PC-9 (cell line): Measurements from ENCODE around the gene TENM4. TPM values are rescaled to one million over a fixed set of nuclear protein-coding genes. Genes with fewer than 3 reads are reported as not detected.

Experiments
- BruUV-seq: library from RNA; stranded (reverse); fragments of 400-500 nt; replicated peaks from 2 replicates; lab custom pipeline; 2021; lab: Mats Ljungman, UMichigan
- CTCF ChIA-PET: fragments of 300-600 bp; sonication (Branson Sonifier 250); formaldehyde crosslinking; loops from one replicate; lab custom pipeline; 2022; ENCODE audit warnings: antibody characterized with exemption; lab: Charles Lee
- POLR2A ChIA-PET: fragments of 300-600 bp; sonication (Branson Sonifier 250); formaldehyde crosslinking; loops from one replicate; lab custom pipeline; 2022; ENCODE audit warnings: antibody characterized with exemption; ENCODE audit not compliant: unreplicated experiment; lab: Charles Lee
- DNase-seq, 2 experiments: peaks; one replicate each; pipeline versions ENCODE4 v3.0.0 to v3.0.0-alpha.2; 2015 to 2022; ENCODE audit warnings: mixed read lengths in 1 of 2
- H2AFZ ChIP-seq: fragments of 200-600 bp; sonication (generic); 2 replicates; pipeline ENCODE4 v1.8.1; 2017; ENCODE audit warnings: antibody characterized with exemption
- H3F3A ChIP-seq: fragments of 200-600 bp; sonication (generic); 2 replicates; pipeline ENCODE4 v1.8.1; 2017; ENCODE audit warnings: antibody characterized with exemption, mild to moderate bottlenecking, low read depth; ENCODE audit not compliant: insufficient read depth
- H3K27ac ChIP-seq: fragments of 200-600 bp; sonication (generic); 2 replicates; pipeline ENCODE4 v1.6.1; 2016; ENCODE audit warnings: mixed run types
- H3K27me3 ChIP-seq: fragments of 200-600 bp; sonication (generic); 2 replicates; pipeline ENCODE4 v1.6.1; 2016; ENCODE audit warnings: low read depth, mixed run types; ENCODE audit not compliant: insufficient read depth
- H3K36me3 ChIP-seq: fragments of 200-600 bp; sonication (generic); 2 replicates; pipeline ENCODE4 v1.6.1; 2016; ENCODE audit warnings: low read depth, mixed run types
- H3K4me1 ChIP-seq: fragments of 200-600 bp; sonication (generic); replicated peaks from 2 replicates; pipeline ENCODE4 v1.6.1; 2016; ENCODE audit warnings: mixed run types; ENCODE audit not compliant: insufficient read depth
- H3K4me2 ChIP-seq: fragments of 200-600 bp; sonication (generic); 2 replicates; pipeline ENCODE4 v1.6.1; 2017; ENCODE audit warnings: mixed run types
- H3K4me3 ChIP-seq: fragments of 200-600 bp; sonication (generic); 2 replicates; pipeline ENCODE4 v1.6.1; 2016; ENCODE audit warnings: mixed run types
- H3K79me2 ChIP-seq: fragments of 200-600 bp; sonication (generic); 2 replicates; pipeline ENCODE4 v1.6.1; 2017; ENCODE audit warnings: low read depth, mixed run types
- H3K9me2 ChIP-seq: fragments of 200-600 bp; sonication (generic); 2 replicates; pipeline ENCODE4 v1.8.1; 2017; ENCODE audit warnings: mild to moderate bottlenecking; ENCODE audit not compliant: insufficient read depth
- H3K9me3 ChIP-seq: fragments of 200-600 bp; sonication (generic); 2 replicates; pipeline ENCODE4 v1.8.1; 2016; ENCODE audit warnings: low read depth; ENCODE audit not compliant: insufficient read depth
- H4K20me1 ChIP-seq: fragments of 200-600 bp; sonication (generic); 2 replicates; pipeline ENCODE4 v1.8.1; 2017; ENCODE audit not compliant: insufficient read depth
- CTCF ChIP-seq: fragments of 200-600 bp; sonication (generic); conservative IDR thresholded peaks from 2 replicates; pipeline ENCODE4 v1.6.1; 2017; ENCODE audit warnings: mixed run types, antibody characterized with exemption, mild to moderate bottlenecking, moderate library complexity
- EZH2 ChIP-seq: fragments of 200-600 bp; sonication (generic); IDR thresholded peaks from 2 replicates; pipeline ENCODE4 v1.8.0; 2017; ENCODE audit warnings: antibody characterized with exemption, low read depth
- intact Hi-C: fragments of 100-400 bp; cut with micrococcal nuclease; formaldehyde crosslinking; loops from one replicate; pipeline ENCODE4 v1.10.0; 2022; ENCODE audit not compliant: unreplicated experiment
- total RNA-seq: library from RNA; stranded (reverse); gene quantifications from 2 replicates; pipeline ENCODE4 v1.2.3, GENCODE V29; 2021

TENM4 gene
- total RNA-seq, 1 experiment from 2014 or later = not detected

- H3F3A ChIP-seq = no peaks in the 10 kb centered on the region
- H4K20me1 ChIP-seq = no peaks in the 10 kb centered on the region
- H3K4me2 ChIP-seq = no peak overlapping the region
- H3K4me3 ChIP-seq = no peak overlapping the region
- TF ChIP-seq CTCF = no peak
- no peak overlapping the region for H2AFZ ChIP-seq
- H3K9me3 ChIP-seq = no peaks in the 10 kb centered on the region
- CTCF ChIA-PET = no interaction called here
- no peaks in the 10 kb centered on the region for H3K79me2 ChIP-seq
- intact Hi-C loops = no loop called here
- H3K36me3 ChIP-seq = no peaks in the 10 kb centered on the region
- no peaks in the 10 kb centered on the region for H3K9me2 ChIP-seq
- no peak for DNase-seq
- H3K27me3 ChIP-seq = peaks cover 39% of the 10 kb centered on the region
- POLR2A ChIA-PET = no interaction called here
- BruUV-seq = no TSS peak
- H3K4me1 ChIP-seq = no peaks in the 10 kb centered on the region
- H3K27ac ChIP-seq = no peak overlapping the region
These were observed 127.3 kb downstream of the TENM4 start for GRCh38 chr11:79313530-79313913.

DNA sequence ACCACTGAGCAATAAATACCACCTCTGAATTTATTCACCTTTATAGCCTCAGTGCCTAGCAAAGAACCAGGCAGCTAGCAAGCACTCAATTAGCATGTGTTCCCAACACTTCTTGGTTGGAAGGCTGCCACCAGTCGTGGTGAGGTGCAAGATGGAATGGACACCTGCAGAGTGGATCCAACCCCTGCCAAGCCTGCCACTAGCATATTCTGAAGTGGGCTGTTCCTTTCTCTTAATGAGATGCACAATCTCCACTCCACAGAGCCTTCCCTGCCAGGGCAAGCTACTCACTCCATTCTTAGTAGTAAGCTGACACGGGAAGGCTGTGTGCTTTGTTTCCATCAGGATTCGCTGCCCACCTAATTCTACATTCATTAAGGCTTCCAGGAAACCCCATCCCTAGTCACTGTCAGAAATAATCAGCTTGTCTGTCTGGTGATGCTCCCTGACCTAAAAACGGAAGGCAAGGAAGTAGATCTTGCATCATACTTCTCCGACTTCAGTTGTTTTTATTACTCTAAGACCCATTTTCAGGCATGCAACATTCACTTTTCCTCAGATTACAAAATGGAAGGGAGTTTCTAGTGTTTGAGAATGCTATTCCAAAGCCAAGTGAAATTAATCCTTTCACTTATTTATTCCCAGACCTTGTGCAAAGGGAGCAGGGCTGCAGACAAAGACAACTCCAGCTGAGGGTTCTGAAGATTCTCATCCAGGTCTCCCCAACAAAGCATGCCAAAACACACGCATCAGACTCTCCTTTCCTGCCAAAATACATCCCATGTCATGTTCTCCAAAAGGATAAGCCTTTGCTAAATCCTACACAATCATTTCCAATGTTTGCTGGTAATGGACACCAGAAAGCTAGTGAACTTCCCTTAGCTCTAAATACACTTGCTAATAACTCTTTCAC lies 128.0 kb downstream of the TENM4 start:
- no peak overlapping the region for H3K27ac ChIP-seq
- H3K27me3 ChIP-seq = peaks cover 36% of the 10 kb centered on the region
- H3K79me2 ChIP-seq = no peaks in the 10 kb centered on the region
- no peaks in the 10 kb centered on the region for H3K9me3 ChIP-seq
- no peak overlapping the region for H3K4me2 ChIP-seq
- no peak for TF ChIP-seq EZH2
- TF ChIP-seq CTCF = no peak
- H3K9me2 ChIP-seq = no peaks in the 10 kb centered on the region
- intact Hi-C loops = no loop called here
- no TSS peak for BruUV-seq
- H3K4me3 ChIP-seq = no peak overlapping the region
- no peaks in the 10 kb centered on the region for H3K4me1 ChIP-seq
- no peak overlapping the region for H2AFZ ChIP-seq
- ChIA-PET POLR2A (no interaction called here), CTCF (no interaction called here)
- no peaks in the 10 kb centered on the region for H3K36me3 ChIP-seq
- no peaks in the 10 kb centered on the region for H3F3A ChIP-seq
- no peaks in the 10 kb centered on the region for H4K20me1 ChIP-seq
- no peak for DNase-seq

DNA sequence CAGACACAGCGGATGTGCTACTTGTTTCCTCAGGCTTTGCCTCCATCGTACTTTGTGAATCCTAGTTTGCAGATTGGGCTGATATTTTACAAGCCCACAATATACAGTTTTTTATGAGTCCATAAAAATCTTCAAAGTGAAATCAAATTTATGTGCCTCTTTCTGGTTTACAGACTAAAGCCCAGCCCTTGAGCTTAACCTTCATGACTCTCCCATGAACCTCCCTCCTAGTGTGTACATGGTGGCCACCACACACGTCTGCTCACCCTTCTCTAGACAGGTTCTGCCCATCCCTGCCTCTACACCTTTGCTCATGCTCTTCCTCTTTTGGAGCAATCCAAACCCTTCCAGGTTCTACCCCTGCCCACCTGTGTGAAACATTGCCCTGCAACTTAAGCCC lies 129.4 kb downstream of the TENM4 start:
- CTCF ChIA-PET = no interaction called here
- H4K20me1 ChIP-seq = no peaks in the 10 kb centered on the region

More for the DNA sequence above, 129.4 kb downstream of the TENM4 start:
- H3K9me3 ChIP-seq = no peaks in the 10 kb centered on the region
- H3K36me3 ChIP-seq = no peaks in the 10 kb centered on the region
- H3K4me3 ChIP-seq = no peak overlapping the region
- H3K4me1 ChIP-seq = no peaks in the 10 kb centered on the region
- intact Hi-C loops = no loop called here
- H3K9me2 ChIP-seq = no peaks in the 10 kb centered on the region
- no peak for DNase-seq
- no peak overlapping the region for H3K4me2 ChIP-seq
- POLR2A ChIA-PET = no interaction called here
- no peak overlapping the region for H2AFZ ChIP-seq
- H3K79me2 ChIP-seq = no peaks in the 10 kb centered on the region
- no TSS peak for BruUV-seq
- H3K27ac ChIP-seq = no peak overlapping the region
- no peak for TF ChIP-seq EZH2
- H3K27me3 ChIP-seq = peaks cover 42% of the 10 kb centered on the region
- H3F3A ChIP-seq = no peaks in the 10 kb centered on the region
